GM19467 (cell line): Measurements from ENCODE around the gene DSTYK.
"Not testable (repeated sequence)": the region's sequence is repeated elsewhere in the genome, so short reads cannot be mapped to it uniquely, and the experiment has no call there.

Experiments used
- ATAC-seq: cut with Tn5 transposase; IDR thresholded peaks from one replicate; pipeline ENCODE4 v1.9.1; 2021; ENCODE audit warnings: mild to moderate bottlenecking, moderate library complexity; ENCODE audit not compliant: unreplicated experiment

Gene DSTYK

DNA sequence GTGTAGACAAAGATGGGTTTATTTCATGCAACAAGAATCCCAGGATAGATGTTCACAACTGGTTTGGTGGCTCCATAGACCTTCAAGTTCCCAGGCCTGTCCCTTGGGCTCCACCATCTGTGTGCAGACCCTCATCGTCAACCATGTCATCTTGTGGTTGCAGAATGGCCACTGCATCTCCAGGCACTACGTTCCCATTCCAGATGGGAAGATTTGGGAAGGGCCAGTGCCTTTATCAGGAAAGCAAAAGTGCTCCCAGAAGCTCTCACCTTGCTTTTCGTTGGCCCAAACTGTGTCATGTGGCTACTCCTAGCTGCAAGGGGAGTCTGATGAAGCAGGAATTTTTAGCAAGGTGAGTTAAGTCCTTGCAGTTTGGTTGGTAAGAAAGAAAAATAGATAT, 29.1 kb upstream of the DSTYK start:
- ATAC-seq: no peak

DNA sequence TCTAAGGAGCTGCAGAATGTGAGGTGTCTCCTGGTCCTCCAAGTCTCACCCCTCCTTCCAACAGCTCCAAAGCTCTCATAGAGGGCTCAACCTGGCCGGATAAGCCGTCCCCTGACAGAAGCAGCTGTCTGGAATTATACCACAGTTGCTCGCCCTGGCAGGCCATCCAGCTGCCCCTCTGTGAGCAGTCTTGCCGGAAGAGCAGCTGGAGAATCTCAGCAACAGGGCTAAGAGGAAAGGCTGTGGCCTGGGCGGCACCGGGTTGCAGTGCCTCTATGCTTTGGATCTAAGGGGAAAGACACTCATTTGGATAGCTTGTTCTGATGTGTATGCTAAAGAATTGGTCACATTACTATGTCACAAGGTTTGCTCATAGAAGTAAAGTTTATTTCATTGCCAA, 28.6 kb upstream of the DSTYK start:
- no peak for ATAC-seq

DNA sequence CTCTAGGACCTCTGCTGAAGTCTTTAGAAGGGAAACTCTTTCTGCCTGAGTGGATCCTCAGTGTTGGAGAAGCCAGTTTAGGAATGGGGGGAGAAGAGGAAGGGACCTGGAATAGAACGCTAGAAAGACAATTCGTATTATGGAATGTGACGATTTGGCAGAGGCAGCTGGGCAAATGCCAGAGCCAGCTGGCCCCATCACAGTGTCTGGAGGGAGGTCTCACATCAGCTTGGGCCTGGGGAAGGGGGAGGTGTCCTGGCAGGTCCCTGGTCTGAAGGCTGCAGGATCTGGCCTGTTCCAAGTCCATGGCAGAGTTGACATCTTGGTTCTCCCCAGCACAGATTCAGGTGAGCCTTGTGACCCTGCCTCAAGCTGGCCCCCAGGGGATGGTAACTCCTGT, 27.6 kb upstream of the DSTYK start:
- no peak for ATAC-seq

DNA sequence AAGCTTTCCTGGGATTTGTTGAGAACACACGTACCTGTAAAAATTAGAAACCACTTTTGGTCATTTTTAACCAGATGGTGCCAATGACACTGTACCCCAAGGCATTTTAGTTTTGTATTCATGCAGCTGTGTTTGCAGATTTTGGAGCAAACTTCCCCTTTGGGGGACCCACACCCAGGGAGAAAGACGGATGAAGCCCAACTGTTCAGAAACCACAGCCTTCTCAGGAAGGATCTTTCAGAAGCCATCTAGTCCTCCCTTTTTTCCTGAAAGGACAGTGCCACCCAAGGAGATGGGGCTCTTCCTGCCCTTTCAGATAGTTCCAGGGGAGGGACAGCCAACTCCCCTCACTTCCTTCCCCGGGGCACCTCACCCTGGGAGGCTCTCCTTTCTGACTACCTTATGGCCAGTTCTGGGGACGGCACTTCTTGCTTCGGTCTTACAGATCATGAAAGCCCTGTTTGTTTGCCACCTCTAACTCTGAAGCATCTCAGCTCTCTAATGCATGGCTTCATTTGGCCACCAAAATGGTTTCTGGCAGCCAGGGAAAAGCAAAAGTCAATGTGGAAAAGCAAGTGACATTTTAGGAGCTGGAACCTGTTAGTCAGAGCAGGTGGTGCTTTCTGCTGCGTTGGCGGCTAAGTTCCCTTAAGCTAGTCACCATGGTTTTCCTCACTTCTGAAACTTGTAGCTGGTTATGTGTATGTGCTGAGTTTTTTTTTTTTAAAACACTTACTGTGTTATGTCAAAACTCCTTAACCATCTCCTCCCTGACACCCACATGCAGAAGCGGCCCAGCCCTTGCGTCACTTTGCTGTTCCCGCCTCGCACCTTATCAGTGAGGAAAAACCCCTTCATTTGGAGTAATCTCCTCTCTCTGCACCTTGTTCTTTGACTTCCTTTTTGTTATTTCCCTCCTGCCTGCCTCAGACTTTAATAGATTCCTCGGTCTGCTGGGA, 26.3 kb upstream of the DSTYK start:
- no peak for ATAC-seq

DNA sequence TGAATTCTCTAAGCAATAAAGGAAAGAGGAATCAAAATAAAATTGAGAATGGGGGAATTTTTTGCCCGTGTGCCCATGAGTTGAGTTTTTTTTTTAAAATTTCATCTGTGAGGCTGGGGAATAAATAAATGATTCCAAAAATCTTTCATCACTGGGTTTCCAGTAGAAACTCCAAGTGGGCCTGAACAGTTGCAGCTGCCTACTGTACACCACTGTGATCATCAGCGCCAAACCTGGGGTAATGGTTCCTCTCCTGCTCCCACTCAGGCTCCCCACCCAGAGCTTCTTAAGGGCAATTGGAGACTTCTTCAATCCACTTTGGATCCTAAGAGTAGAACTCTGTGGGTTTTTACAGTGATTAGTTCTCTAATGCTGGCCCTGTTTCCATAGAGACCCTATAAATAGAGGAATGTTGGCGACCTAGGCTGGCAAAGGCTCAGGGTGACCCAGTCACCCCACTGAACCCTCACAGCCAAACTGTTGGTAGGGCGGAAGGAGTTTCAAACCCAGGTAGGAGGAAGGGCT, 25.5 kb upstream of the DSTYK start:
- ATAC-seq: no peak

DNA sequence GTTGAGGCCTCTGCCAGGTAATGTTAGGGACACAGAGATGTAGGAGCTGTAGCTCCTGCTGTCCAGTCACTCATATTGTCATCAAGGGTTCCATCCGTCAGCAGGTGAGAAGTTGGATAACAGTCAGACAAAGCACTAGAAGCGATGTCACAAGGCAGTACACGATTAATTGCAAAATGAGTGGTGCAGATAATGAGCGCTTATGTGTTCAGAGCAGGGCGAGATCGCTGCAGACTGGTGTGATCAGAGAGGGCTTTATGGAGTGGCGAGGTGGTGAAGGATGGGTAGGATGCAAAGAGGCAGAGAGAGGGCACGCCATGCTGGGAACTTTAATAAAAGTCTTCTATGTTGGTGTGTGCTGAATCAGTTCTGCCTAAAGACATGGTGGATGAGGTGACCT, 25.0 kb upstream of the DSTYK start:
- ATAC-seq: no peak

DNA sequence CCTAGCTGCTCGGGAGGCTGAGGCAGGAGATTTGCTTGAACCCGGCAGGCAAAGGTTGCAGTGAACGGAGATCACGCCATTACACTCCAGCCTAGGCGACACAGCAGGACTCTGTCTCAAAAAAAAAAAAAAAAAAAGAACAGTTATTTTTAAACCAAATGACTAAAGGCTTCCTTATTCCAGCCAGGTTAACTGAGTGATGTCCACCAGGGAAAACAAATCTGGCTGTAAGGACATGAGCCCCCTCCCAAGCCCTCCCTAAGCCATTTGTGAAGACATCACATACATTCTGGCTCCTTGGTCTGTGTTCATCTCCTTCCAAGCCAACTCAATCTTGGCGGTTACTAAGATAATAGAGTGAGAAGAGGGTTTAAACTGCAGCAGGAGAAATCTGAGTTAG, 24.4 kb upstream of the DSTYK start:
- ATAC-seq: no peak

DNA sequence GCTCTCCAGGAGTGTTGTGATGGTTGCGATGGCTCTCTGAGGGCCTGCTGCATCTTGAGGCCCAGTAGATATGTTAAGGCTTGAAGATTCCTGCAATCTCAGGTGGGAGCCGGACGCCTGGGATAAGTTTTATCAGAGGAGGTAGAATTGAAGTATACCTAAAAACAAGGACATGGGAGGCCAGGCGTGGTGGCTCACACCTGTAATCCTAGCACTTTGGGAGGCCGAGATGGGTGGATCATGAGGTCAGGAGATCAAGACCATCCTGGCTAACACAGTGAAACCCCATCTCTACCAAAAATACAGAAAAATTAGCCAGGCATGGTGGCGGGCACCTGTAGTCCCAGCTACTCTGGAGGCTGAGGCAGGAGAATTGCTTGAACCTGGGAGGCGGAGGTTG, 22.5 kb upstream of the DSTYK start:
- ATAC-seq: not testable (repeated sequence)

DNA sequence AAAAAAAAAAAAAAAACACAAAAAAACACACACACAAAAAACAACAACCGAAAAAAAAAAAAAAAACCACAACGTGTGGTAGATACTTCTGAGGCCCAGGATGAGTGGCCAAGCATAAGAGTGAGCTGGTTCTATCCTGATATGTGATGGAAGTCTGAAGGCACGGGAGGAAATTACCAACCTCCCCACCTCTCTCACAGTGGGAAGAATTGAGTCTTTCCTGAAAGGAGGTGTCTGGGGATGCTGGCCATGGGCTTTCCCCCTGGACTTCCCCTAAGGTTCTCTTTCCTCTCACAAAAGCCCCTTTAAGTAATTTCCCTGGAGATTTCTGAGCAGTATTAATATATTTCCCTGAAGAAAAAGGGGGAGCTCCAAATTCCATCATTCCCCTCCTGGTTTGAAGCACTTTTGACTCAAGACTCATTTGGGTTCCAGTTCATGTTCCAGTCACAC, 21.5 kb upstream of the DSTYK start:
- ATAC-seq: no peak

DNA sequence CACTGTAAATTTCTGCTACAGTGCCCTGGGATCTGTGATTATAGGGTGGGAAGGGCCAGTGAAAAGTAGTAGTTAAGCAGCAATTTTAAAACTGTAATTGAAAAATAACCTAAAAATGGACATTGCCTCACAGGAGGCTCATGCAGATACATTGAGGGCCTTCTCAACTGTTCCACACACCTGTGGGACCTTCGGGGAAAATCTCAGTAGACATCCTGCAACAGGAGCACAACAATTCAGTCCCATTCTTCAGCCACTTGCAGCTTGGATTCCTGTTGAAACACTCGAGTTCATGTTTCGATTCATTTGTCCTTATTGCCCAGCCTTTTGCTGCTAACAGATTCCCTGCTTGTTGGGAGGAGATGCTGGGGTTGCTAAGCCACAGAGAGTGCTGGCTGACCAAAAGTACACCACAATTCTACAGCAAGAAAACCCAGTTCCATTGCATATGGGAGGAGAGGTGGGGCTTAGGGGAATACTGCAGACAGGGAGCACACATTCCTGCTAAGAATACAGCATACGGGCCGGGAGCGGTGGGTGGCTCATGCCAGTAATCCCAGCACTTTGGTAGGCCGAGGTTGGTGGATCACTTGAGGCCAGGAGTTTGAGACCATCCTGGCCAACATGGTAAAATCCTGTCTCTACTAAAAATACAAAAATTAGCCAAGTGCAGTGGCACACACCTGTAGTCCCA, 20.8 kb upstream of the DSTYK start:
- ATAC-seq: no peak

DNA sequence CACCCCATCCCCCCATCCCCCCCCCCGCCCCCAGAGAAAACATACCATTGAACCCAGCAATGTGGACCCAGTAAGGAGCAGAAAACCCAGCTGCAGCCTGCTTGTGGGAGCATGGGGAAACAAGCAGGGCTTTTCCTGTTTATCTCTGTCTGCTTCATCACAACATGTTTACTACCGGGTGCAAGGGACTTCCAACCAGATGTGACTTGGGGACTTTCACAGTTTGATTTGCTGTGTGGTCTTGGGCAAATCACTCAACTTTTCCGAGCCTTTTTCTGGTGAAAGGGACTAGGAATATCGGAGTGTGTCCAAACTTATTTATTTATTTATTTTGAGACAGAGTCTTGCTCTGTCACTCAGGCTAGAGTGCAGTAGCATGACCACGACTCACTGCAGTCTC, 19.5 kb upstream of the DSTYK start:
- ATAC-seq: no peak

DNA sequence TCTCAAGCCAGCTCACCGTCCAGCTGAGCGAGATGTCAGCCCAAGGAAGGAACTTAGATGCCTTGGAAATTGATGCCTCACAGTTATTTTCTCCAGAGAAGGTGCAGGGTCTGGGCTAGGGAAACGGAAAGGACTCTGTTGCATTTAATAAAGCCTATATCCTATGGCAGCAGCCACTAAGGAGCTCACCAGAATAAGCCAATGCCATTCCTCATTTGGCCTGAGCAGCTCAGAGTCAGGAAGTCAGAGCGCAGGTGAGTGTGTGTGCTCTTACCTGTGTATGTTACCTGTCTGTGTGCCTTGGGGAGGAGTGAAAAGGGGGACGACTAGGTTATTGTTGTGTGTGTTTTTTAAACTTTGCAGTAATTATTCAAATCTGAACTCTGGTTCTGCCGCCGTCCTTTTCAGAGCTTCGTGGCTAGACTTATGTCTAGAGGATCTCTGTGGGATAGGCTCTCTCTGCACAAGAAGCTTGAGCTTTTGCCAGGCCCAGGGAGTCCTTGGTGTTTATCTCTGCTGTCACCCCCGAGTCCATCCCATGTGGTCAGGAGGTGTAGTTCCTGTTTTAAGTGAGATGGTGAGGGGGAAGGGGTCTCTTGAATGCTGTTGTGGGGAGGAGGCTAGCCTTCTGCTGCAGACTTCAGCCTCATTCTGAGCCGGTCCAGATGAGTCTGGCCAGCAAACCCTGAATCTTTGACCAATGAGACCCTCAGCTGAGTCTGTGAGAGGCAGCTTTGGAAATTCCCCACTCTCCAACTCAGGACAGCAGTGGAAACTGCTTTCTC, 18.6 kb upstream of the DSTYK start:
- ATAC-seq: no peak

DNA sequence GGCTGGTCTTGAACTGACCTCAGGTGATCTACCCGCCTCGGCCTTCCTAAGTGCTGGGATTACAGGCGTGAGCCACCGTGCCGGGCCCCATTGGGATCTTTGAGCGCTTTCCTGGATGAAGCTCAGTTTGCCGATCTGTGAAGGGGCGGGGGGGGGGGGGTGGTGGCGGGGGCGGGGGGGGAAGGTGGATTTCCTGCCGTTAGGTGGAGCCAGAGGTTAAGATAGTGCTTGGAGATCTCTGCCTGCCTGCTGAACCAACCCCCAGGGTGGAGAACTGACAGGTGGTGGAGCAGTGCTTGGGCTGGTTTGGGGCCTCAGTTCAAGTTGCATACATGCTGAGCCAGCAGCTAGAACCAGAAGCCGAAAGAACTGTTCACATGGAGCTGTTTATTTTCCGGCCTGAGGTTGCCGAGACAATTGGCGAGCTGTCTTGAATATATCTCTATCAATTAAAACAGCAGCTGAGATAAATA, 17.9 kb upstream of the DSTYK start:
- no peak for ATAC-seq

DNA sequence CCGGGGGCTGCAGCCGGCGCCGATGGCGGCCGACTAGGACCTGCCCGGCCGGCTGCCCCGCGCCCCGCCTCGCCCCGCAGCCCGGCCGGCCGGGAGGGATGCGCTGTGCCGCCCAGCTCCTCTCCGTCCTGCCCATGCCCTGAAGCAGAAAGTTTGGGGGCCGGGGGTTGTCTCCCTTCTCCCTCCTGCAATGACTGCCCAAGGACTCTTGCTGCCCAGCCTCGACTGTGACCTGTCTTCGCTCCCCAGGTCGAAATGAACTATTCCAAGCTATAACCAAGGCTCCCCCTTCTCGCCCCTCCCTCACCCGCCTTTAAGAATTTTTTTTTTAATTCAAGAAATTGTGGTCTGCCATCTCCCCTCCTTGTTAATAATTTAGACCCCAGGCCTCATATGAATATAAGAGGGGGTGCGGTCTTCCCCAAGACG, 16.6 kb upstream of the DSTYK start:
- no peak for ATAC-seq

DNA sequence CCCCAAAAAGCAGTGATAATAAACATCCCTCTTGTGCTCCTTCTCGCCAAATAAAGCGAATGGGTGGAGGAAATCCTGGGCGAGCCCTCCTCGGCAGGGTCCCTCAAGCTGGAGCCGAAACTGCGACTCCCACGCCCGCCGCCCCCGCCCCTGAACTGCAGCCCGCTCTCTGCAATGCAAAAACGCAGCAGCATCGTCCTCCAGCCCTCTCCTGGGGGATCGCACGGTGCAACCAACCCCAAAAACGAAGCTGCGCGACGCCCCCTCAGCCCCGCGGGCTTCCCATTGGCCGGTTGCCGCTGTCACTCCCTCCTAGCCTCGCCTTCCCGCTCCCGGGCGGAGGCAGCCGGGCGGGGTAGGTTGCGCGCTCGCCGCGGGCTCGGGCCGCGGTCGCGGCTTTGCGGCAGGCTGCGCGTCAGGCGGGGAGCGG, 16.1 kb upstream of the DSTYK start, which contains the start of gene TMCC2:
Gene TMCC2 (plus strand): TSS at position 363 of the 430 bp plus-strand sequence. CDS start 619 bp downstream, outside the sequence.
- ATAC-seq: no peak

DNA sequence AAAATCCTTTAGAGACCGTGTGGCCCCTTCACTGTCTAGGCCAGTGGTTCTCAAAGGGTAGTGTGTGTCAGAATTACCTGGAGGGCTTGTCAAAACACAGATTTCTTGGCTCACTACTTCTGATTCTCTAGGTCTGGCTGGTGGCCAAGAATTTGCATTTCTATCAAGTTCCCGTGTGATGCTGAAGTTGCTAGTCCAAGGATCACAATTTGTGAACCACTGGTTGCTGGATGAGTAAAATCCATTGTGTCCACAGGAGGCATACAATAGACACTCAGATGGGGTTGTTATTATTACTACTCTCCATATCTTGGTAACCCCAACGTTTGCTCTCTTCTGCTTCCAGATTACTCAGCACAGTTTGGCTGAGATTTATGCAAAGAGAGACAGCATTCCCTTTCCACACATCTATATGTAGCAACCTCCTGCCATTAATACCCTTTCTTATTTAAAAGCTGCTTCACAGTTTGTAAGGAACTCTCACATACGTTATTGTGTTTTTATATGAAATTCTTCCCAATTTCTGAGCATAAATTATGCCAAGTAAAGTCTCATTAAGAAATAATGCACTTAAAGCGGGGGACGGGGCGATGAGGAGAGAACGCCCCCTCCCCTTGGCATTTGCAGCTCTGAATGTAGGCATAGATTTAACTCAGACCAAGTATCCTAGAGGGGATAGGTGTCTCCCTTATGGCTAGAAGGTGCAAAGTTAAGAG, 15.5 kb upstream of the DSTYK start:
- no peak for ATAC-seq

DNA sequence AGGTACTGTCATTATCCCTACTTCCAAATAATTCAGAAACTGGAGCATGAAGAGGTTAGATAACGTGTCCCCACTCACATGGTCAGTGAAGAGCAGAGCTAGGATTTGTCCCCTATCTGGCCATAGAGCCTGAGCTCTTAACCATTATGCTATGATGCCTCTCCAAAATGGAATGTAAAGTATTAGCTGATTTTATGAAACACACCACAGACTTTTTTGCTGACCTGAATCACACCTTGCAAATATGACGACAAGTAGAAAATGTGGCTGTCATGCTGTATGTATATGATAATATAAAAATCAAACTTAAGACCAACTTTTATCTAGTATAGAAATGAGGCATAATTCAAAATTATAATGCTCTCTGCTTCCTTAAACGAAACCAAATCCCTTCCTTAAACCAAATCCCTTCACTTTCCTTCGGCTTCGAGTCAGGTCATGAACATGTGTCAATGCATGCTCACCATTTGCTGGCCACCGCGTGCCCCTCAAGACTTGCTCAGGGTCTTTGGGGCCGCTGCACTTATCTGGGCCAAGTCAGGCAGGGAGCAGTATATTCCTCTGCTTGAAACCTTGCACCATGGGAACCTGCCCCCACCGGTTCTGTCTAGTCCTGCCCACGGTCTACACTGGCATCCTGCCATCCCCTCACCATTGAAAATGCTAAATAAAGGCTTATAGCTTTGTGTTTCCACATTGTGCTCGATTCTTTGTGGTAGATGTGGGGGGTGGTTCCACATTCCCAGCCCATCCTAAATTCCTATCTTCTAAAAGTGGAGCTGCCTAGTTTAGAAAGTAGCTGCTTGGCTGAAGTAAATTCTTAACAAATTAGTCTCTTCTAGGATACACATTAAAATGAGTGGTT, 14.6 kb upstream of the DSTYK start:
- ATAC-seq: no peak

DNA sequence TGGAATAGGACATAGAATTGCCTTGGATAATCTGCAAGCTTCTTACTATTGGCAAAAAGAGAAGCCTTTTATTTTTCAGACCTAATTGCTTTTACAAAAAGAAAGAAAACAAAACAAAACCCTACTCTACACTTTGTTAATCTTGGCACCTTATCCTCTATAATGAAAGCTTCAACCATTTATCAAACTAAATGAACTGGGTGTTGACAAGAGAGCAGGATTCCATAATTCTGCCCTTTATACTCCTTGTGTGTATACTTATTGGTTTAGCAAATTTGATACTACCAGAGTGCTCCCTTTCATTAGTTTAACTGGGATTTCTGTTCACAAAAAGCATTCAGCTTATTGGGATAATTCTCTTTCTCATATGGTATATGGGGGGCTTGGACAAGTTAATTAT, 13.2 kb upstream of the DSTYK start:
- ATAC-seq: no peak

DNA sequence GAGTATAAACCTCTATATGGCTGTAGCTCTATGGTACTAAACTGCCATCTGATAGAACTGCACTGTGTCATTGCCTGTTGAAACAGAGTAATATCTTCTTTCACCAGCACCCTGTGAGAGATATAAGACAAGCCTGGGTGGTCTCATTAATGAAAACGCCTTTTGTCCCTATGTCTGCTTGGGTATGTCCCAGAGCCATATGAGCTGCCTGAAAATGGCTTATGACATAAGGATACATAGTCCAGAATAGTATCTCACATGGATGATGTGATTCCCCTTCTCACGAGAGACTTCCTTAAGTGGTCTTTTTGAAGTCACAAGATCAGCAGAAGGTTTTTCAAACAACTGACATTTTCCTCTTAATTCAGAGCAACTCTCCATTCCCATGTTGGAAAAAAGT, 8.9 kb upstream of the DSTYK start:
- ATAC-seq: no peak
